ENCODE results near the gene MPRIP.

GRCh38 chr17:17236295-17237025 lies 194.2 kb downstream of the MPRIP start:
- TF ChIP-seq CTCF (conservative IDR thresholded peaks at IDR 0.05) (no peak), ZFX (IDR thresholded peaks at IDR 0.05) (no peak)
